Measurements from ENCODE around the gene LRP2BP. TPM values are rescaled to one million over a fixed set of nuclear protein-coding genes. Genes with fewer than 3 reads are reported as not detected.
A peak's percentile ranks its signal among the peaks of the same experiment; 100 is the strongest.

Gene LRP2BP
- total RNA-seq, 1 donor from 2014 or later: 0.07 TPM

DNA sequence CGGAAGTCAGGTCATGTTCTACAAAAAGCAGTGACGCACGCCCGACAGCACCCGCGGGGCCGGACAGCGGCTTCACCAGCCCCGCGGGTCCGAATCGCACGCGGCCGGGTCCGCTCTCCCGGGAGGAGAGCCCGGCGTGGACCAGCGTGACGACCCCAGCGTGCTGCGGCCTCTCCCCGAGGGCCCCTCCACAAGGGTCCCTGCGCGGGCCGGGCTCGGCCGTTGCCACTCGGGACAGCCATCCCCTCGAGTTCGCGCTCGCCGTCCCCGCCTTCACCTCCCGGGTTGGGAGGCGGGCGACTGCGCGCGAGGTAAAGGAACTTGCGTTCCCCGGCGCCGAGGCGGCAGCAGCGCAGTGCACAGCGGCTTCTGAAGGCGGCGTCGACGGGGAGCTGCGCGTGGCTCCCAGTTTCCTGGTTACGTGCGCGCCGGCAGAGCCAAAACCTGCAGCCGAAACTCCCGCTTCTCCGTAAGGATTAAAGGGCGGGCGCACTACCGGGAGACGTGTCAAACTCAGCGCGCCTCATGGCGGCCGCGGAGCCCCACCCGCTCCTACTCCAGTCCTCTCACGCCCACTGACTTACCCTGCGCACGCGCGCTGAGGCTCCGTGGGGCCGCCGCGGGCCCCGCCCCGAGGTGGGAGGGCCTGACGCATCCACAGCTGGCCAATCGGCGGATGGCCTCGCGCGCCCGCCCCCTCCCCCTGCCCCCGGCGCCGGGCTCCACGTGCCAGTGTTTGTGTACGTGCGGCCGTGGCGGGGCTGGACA is 416 bp upstream of the LRP2BP start:
- peaks cover 9% of the 10 kb centered on the region for H3K36me3 Mint-ChIP-seq (ENCODE audit: low read depth)
- H3K27ac Mint-ChIP-seq (ENCODE audit: unreplicated experiment): peak overlapping the region; percentile 83

DNA sequence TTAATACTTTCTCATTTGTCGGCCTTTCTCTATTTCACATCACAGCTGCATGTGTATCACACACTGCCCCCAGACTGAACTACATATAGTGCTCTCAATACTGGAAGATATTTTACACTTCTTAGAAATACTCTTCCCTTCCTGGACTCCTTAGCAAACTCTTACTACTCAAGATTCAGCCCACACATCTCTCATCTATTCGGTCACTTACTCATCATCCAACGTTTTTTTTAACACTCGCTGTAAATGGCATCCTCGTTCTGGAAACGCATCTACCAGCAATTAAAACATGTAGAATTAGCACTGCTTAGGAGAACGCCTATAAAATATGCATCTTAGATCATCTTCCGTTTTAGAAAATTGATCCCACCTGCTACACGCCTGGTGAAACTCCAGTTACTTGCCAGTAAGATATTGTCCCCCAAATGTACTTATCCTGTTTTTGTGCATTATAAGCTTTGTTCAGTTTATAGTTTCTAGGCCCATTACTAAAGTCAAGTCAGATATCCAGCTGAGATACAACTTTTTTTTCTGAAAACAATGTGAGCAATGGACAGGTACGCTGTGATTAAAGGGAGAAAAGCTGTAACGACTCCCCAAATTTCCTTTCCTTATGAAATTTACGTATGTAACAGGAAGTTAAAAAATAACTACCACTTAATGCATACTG is 1.0 kb downstream of the LRP2BP start:
- Mint-ChIP-seq H3K36me3 (ENCODE audit: low read depth) (peaks cover 5% of the 10 kb centered on the region), H3K27me3 (ENCODE audit: low read depth) (peaks cover 16% of the 10 kb centered on the region), H3K27ac (ENCODE audit: unreplicated experiment) (no peak overlapping the region), H3K4me1 (peaks cover 17% of the 10 kb centered on the region), H3K9me3 (no peaks in the 10 kb centered on the region), H3K4me3 (peak overlapping the region; percentile 12)
- TF ChIP-seq, protein P1, sequence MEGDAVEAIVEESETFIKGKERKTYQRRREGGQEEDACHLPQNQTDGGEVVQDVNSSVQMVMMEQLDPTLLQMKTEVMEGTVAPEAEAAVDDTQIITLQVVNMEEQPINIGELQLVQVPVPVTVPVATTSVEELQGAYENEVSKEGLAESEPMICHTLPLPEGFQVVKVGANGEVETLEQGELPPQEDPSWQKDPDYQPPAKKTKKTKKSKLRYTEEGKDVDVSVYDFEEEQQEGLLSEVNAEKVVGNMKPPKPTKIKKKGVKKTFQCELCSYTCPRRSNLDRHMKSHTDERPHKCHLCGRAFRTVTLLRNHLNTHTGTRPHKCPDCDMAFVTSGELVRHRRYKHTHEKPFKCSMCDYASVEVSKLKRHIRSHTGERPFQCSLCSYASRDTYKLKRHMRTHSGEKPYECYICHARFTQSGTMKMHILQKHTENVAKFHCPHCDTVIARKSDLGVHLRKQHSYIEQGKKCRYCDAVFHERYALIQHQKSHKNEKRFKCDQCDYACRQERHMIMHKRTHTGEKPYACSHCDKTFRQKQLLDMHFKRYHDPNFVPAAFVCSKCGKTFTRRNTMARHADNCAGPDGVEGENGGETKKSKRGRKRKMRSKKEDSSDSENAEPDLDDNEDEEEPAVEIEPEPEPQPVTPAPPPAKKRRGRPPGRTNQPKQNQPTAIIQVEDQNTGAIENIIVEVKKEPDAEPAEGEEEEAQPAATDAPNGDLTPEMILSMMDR (conservative IDR thresholded peaks at IDR 0.05): no peak
- DNase-seq (ENCODE audit: low read depth, low spot score): no peak

More for the DNA sequence above, 416 bp upstream of the LRP2BP start:
- Mint-ChIP-seq H3K4me1 (peaks cover 17% of the 10 kb centered on the region), H3K9me3 (no peaks in the 10 kb centered on the region), H3K27me3 (ENCODE audit: low read depth) (peaks cover 16% of the 10 kb centered on the region), H3K4me3 (peak overlapping the region; percentile 88)
- peak; percentile 91 for DNase-seq (ENCODE audit: low read depth, low spot score)
- TF ChIP-seq, protein P1 (conservative IDR thresholded peaks at IDR 0.05): no peak

DNA sequence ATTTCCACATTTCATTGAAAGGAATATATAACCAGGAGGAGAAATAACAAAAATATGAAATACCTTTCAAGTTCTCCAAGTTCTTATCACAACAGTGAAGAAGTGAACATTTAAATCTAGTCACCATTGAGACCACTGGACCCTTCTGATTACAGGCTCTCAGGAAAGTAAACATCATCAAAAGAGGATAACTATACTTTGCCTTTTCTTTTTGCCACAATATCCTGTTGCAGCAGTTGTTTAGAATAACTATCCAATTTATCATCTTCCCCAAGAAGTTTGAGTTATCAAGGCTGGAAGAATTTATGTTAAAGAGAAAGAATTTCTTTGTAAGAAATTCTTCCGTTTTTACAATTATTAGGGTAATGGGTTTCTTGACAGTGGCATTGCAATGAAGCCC is 3.6 kb downstream of the LRP2BP start:
- Mint-ChIP-seq H3K4me1 (peaks cover 14% of the 10 kb centered on the region), H3K36me3 (ENCODE audit: low read depth) (peaks cover 5% of the 10 kb centered on the region), H3K27ac (ENCODE audit: unreplicated experiment) (no peak overlapping the region), H3K9me3 (no peaks in the 10 kb centered on the region), H3K27me3 (ENCODE audit: low read depth) (peaks cover 15% of the 10 kb centered on the region), H3K4me3 (no peak overlapping the region)
- DNase-seq (ENCODE audit: low read depth, low spot score): no peak
- TF ChIP-seq, protein P1 (conservative IDR thresholded peaks at IDR 0.05): no peak

DNA sequence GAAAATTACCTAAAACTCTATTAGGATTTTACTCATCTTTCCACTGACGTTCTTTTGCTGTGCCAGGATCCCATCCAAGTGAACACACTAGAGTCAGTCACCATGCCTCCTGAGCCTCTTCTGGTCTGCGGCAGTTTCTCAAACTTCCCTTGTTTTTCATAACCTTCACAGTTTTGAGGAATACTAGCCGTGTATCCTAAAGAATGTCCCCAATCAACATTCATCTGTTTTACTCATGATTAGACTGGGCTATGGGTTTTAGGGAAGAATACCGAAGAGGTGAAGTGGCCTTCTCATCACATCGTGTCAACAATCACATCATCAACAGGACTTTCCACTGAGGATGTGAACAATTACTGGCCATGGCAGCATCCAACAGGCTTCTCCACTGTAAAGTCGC is 4.8 kb downstream of the LRP2BP start:
- peaks cover 14% of the 10 kb centered on the region for H3K27me3 Mint-ChIP-seq (ENCODE audit: low read depth)
- TF ChIP-seq, protein P1 (conservative IDR thresholded peaks at IDR 0.05): no peak
- peaks cover 5% of the 10 kb centered on the region for H3K36me3 Mint-ChIP-seq (ENCODE audit: low read depth)
- peaks cover 9% of the 10 kb centered on the region for H3K4me1 Mint-ChIP-seq
- no peak for DNase-seq (ENCODE audit: low read depth, low spot score)
- H3K9me3 Mint-ChIP-seq: no peaks in the 10 kb centered on the region
- no peak overlapping the region for H3K4me3 Mint-ChIP-seq
- no peak overlapping the region for H3K27ac Mint-ChIP-seq (ENCODE audit: unreplicated experiment)

DNA sequence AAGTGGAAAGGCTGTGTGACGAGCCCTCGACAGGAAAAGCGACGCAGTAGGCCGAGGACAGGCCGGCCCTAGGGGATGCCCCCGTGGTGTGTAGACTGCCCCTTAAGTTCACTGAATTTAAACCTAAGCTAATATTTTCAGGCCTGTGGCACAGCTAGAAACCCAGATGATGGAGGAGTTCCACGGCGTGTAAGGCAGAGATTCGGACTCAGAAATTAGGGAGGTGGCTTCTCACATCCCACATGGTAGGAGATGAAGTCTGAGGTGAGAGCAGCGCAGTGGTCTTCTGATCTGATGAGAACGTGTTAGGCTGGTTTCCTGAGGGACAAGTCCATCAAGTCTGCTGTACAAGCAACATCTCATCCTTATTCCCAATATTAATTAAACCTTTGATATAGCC is 7.8 kb downstream of the LRP2BP start:
- no peak overlapping the region for H3K27ac Mint-ChIP-seq (ENCODE audit: unreplicated experiment)
- no peaks in the 10 kb centered on the region for H3K9me3 Mint-ChIP-seq
- peaks cover 3% of the 10 kb centered on the region for H3K27me3 Mint-ChIP-seq (ENCODE audit: low read depth)
- H3K4me3 Mint-ChIP-seq: no peak overlapping the region
- DNase-seq (ENCODE audit: low read depth, low spot score): no peak
- peaks cover 5% of the 10 kb centered on the region for H3K36me3 Mint-ChIP-seq (ENCODE audit: low read depth)
- H3K4me1 Mint-ChIP-seq: peaks cover 14% of the 10 kb centered on the region
- TF ChIP-seq, protein P1 (conservative IDR thresholded peaks at IDR 0.05): no peak
